A673 (cell line): Measurements from ENCODE around the gene COL9A2.

ENCODE experiments used
- CTCF ChIP-seq: fragments of 300-800, 200-600 bp; sonication (generic); conservative IDR thresholded peaks from 2 replicates; pipeline ENCODE4 v1.5.1; 2017; ENCODE audit warnings: low read depth, mild to moderate bottlenecking, antibody characterized with exemption, low read length, moderate library complexity, mixed read lengths
- EZH2 ChIP-seq: fragments of 200-600 bp; sonication (generic); IDR thresholded peaks from 2 replicates; pipeline ENCODE4 v1.6.1; 2017; ENCODE audit warnings: borderline replicate concordance, low read depth, mild to moderate bottlenecking, mixed read lengths, antibody characterized with exemption, low read length; ENCODE audit not compliant: poor library complexity, severe bottlenecking

GRCh38 chr1:40270152-40270834 is 46.8 kb downstream of the COL9A2 start:
- TF ChIP-seq CTCF (no peak), EZH2 (no peak)
